Endothelial cell of umbilical vein (primary cell): ENCODE results near the gene PPFIBP1.

ENCODE experiments used
- EZH2 ChIP-seq: IDR thresholded peaks from 2 replicates; pipeline ENCODE4 v1.6.1; 2012; ENCODE audit warnings: borderline replicate concordance, low read depth, mild to moderate bottlenecking, moderate library complexity, low read length, inconsistent platforms; ENCODE audit not compliant: severe bottlenecking
- FOS ChIP-seq: IDR thresholded peaks from 2 replicates; pipeline ENCODE4 v1.6.1; 2011; ENCODE audit warnings: mild to moderate bottlenecking, low read length, moderate library complexity, borderline replicate concordance; ENCODE audit not compliant: insufficient read depth
- POLR2A ChIP-seq: IDR thresholded peaks from 2 replicates; pipeline ENCODE4 v1.6.1; 2012; ENCODE audit warnings: low read depth, mild to moderate bottlenecking, control low read depth, low read length
- POLR2AphosphoS5 ChIP-seq: IDR thresholded peaks from 2 replicates; pipeline ENCODE4 v1.6.1; 2012; ENCODE audit warnings: low read depth, mild to moderate bottlenecking, control low read depth, low read length, moderate library complexity; ENCODE audit not compliant: insufficient read depth
- TF ChIP-seq, protein P1 (sequence below), 2 donors: IDR thresholded peaks; 1 replicate in 1 of 2; 2 replicates in 1 of 2; pipeline ENCODE4 v1.5.1; 2011; ENCODE audit warnings: low read length in 2 of 2, mild to moderate bottlenecking in 2 of 2, moderate library complexity in 2 of 2, control low read depth in 1 of 2, inconsistent platforms in 1 of 2, low read depth in 1 of 2; ENCODE audit not compliant: insufficient read depth in 1 of 2; ENCODE audit errors: extremely low read depth in 1 of 2

DNA sequence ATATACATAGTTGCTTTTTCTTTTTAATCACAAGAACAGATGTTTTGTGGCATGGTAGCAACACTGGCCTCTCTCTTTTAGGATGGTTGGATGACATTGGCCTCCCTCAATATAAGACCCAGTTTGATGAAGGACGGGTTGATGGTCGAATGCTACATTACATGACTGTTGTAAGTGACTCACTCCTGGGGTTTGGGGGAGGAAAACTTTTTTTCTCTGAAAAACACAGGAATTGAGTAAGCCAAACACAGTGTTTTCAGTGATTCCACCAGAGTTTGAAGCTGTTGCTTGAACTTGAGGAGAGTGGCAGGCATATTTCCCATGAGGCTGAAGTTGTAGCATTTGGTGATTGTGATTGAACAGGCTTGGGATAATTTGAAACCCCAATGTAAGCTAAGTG, 158.5 kb downstream of the PPFIBP1 start:
- TF ChIP-seq, protein P1, sequence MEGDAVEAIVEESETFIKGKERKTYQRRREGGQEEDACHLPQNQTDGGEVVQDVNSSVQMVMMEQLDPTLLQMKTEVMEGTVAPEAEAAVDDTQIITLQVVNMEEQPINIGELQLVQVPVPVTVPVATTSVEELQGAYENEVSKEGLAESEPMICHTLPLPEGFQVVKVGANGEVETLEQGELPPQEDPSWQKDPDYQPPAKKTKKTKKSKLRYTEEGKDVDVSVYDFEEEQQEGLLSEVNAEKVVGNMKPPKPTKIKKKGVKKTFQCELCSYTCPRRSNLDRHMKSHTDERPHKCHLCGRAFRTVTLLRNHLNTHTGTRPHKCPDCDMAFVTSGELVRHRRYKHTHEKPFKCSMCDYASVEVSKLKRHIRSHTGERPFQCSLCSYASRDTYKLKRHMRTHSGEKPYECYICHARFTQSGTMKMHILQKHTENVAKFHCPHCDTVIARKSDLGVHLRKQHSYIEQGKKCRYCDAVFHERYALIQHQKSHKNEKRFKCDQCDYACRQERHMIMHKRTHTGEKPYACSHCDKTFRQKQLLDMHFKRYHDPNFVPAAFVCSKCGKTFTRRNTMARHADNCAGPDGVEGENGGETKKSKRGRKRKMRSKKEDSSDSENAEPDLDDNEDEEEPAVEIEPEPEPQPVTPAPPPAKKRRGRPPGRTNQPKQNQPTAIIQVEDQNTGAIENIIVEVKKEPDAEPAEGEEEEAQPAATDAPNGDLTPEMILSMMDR (IDR thresholded peaks at IDR 0.05; ENCODE audit: extremely low read depth in 1 of 2, insufficient read depth in 1 of 2, low read depth in 1 of 2, low read length in 2 of 2), result no peak
- no peak for TF ChIP-seq POLR2A
- no peak for TF ChIP-seq POLR2AphosphoS5
- TF ChIP-seq EZH2, result no peak
- TF ChIP-seq FOS, result no peak
